ENCODE results near the gene TANC2.
A peak's percentile ranks its signal among the peaks of the same experiment; 100 is the strongest.

TANC2 gene

GRCh38 chr17:62965686-62966425 lies at the start of gene TANC2:
TANC2 (plus strand) TSS chr17:62966235; CDS start chr17:63009560, 43,325 bp downstream.
- peak; percentile 68 for DNase-seq

GRCh38 chr17:62916684-62917571 lies 49.1 kb upstream of the TANC2 start:
- no peak for DNase-seq

DNA sequence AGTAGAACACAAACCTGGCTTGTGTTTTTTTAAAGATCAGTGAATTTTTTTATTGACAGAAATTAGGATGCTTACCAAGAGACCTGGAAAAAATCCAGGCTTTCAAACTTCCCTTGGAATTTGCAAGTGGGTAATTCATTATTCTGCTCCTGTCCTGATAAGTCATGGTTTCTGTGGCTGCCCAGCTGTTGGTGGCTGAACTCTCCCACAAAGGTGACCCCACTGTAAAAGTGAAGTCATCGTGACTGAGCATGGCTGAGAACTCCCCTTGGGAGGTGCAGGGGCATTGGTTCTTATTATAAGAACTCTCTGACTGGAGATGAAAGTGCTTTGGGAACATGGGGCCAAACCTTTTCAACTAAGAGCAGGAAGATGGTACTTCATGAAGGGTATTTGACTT lies 46.6 kb upstream of the TANC2 start:
- no peak for DNase-seq

DNA sequence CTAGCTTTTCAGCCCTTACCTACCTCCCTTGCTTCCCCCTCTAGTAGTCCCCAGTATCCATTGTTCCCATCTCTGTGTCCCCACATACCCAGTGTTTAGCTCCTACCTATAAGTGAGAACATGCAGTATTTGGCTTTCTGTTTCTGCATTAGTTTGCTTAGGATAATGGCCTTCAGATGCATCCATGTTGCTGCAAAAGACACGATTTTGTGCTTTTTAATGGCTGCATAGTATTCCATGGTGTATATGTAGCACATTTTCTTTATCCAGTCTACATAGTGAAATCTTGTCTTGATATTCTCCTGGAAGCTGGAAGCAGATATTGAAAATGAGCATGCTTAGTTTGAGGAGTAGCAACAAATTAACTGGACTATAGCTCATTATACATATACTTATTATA lies 45.7 kb upstream of the TANC2 start:
- DNase-seq, result no peak

DNA sequence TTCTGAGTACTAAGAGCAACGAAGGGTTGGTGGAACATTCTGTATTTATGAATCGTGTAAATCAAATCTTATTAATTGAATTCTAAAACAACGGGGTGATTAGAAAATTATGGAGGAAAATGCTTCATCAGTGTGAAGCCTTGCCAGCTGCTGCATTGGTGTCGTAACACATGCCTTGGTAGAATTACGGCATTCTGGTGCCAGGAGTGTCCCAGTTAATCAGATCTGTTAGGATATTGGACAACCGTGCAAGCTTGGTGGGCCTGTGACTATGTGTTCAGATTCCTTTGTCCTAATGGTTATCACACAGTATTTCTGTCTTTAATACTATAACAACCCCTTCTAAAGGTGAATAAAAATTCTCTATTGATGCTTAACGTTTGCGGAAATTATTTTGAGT lies 44.2 kb upstream of the TANC2 start:
- DNase-seq, result no peak

DNA sequence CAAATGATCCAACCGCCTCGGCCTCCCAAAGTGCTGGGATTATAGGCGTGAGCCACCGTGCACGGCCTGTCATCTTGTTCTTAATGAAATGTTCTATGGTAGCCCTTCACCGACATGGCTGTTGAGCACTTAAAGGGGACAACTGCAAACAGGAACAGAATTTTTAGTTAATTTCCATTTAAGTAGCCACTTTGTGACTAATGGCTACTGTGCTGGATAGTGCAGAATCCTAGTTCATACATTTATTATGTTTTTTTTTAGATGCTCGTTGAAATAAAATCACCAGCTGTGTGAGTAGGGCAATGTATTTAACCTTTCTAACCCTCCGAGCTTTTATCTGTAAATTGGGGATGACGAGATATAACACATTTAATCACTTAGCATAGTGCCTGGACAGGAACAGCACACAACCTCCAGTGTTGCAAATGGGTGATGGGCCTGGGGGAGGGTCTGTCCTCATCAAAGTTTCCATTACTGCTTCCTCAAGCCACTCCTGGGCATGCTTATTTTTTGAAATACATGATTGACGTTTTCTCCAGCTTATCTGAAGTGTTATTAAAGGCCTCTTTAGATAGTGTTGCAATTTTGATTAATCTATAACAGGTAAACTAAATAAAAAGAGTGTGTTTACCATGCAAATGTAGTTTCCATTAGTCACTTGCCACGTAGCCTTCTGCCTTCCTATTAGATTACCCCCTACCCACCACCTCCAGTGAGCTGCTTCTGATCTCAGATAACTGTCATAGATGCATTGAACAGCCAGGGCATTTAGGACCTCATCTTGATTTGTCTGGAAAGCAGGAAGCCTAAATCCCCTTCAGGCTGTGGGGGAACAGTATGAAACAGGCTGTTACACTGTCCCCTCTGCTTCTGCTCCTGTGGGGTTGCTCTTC lies 42.5 kb upstream of the TANC2 start:
- no peak for DNase-seq

- DNase-seq, result no peak
These were observed 40.7 kb upstream of the TANC2 start for GRCh38 chr17:62925267-62925836.

DNA sequence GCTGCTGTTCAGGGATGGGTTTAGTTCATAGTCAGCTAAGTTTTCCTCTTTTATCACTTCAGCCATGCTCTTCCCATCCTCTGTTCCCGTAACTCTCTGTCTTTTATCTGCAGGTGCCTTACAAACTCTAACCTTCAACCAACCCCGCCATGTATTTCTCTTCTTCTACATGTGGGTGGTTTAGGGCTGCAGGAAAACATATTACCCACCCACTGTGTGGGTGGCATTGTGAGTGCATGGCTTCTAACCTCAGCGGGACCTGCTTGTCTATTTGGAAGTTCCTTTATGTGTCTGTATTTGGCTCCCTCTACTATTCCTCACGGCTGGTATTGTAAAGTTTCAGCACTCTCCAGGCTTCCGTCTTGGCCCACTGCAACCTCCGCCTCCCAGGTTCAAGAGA lies 39.0 kb upstream of the TANC2 start:
- no peak for DNase-seq

GRCh38 chr17:62929320-62929719 lies 36.7 kb upstream of the TANC2 start:
- DNase-seq, result no peak

- no peak for DNase-seq
These were observed 34.9 kb upstream of the TANC2 start for GRCh38 chr17:62931101-62931500.

DNA sequence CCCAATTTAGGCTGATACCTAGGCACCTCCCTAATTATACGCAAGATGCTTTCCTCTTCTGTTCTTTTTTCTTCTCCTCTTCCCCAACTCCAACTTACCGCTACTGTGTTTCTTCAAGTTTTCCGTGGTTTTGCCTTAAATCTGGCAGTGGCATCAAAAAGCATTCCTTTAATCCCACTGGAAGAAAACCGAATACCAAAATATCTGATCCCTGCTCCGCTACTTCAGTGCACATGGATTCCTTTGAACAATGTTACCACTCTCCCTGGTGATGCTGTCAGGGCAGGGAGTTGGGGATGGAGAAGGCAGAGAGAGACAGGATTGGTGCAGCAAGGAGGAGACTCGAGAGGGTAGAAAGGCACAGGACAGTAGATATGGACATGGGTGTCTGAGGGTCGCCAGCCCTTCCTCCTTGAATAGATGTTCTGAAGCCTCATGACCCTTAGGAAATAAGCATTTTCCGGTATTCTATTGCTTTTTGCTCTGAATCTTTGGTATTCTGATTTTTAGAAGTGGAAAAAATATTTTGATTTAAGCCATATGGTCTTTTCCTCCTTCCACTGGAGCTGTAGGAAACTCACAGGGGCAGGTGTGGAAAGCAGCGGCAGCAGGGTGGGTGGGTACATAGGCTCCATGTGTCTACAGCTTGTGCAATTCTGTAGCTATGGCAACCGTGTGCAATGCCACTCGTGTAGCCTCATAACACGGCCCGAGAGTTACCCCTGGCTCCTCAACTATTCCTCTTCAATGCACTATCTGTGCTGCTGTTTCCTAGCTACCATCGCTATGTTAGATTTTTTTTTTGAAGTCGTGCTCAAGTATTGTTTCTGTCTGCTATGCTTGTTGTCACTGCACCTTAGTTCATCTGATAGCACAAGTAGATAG lies 32.3 kb upstream of the TANC2 start:
- DNase-seq, result no peak

DNA sequence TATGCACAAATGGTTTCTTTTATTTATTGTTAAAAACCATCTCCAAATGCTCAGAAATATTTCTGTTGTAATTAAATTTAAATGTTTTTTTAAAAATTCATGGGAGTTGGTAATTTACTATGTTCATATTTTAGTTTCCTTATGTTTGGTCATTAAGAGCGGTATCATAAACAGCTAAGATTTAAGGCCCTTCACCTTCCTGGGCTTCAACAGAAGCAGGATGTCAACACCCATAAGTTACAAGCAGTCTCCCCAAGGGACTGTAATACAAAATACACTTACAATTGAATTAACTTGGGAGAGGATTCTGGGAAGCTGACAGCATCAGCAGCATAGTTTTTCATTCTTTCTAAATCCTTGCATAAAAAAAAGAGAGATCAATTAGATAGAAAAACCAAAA lies 30.9 kb upstream of the TANC2 start:
- no peak for DNase-seq

DNA sequence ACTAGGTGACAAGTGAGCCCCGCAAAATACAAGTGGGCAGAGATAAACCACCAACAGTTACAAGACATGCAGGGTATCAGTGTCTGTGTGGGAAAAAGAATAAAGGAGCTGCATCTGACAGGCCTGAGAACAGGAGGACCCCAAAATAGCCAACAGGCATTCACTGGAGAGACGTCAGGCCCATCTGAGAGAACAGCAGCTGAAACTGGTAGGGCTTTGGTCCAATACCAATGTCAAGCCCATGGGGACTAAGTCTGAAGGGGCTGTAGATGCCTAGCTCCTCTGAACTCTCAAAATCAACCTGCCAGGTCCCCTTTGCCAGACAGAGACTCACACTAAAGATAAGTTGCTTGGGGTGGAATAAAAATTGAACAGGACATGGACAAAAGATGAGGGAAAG lies 30.5 kb upstream of the TANC2 start:
- DNase-seq, result no peak

- DNase-seq, result no peak
These were observed 28.4 kb upstream of the TANC2 start for GRCh38 chr17:62937606-62938005.

DNA sequence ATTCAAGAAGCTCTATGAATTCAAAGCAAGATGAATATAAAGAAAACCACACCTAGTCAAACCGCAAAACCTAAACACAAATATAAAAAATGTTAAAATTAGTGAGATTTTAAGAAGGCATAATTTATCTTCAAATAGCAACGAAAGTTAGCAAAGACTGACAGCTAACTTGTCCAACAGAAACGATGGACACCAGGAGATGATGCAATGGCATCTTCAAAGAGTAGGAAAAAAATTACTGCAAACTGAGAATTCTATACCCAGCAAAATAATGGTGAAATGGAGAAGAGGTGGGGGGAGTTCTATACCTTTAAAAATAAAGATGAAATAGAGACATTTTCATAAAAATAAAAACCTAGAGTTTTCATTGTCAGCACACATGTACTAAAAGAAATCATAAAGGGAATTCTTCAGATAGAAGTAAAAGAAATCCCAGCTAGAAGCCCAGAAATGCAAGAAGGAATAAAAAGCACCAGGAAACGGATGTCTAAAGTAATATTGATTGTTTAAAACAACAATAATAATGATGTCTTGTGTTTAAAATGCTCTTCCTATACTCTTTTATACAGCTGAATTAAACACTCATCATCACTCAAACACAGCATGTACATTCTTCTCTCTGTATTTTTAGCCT lies 24.6 kb upstream of the TANC2 start:
- no peak for DNase-seq

DNA sequence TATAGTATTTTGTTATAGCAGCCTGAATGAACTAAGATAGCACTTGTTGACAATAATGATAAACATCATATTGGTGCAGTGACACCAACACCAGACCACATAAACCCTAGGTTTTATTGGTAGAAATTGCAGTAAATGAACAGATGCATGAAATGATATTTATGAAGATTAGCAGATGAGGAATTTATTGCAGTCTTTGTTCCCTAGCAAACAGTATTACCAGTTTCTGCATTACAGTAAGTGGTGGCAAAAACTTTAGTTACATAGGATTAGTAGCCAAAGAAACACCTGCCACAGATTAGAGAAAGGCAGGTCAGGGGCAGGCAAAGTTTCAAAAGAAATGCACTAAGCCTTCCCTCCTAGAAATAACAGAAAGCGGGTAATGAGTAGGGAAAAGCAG lies 17.7 kb upstream of the TANC2 start:
- DNase-seq, result no peak

DNA sequence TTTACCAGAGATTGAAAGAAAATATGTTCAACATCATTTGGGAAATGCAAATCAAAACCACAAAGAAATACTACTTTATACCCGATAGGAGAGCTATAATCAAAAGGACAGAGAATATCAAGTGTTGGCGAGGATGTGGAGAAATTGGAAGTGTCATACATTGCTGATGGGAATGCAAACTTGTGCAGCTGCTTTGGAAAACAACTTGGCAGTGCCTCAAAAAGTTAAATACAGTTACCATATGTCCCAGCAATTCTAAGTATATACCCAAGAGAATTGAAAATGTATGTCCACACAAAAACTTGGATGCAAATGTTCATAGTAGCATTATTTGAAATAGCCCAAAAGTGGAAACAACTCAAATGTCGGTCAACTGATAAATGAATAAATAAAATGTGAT lies 17.0 kb upstream of the TANC2 start:
- DNase-seq, result no peak

DNA sequence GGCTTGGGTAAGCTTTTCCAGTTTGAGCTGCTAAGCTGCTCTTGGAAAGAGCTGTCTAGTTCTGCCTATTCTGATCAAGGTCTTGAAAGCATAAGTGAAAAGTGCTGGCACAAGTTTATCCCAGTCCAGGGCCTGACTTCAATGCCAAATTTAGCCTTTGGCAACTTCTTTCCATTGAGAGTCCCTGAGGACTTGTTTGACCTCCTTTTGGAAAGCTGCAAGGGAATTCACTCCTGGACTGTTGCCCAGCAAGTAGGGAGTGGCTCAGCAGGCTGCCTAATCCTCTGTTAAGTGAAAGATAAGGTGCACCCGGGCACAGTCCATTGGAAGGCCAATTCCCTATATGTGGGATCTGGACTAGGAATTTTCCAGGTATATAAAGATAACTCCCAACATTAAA lies 16.0 kb upstream of the TANC2 start:
- no peak for DNase-seq

GRCh38 chr17:62955841-62956352 lies 10.1 kb upstream of the TANC2 start:
- DNase-seq, result no peak

DNA sequence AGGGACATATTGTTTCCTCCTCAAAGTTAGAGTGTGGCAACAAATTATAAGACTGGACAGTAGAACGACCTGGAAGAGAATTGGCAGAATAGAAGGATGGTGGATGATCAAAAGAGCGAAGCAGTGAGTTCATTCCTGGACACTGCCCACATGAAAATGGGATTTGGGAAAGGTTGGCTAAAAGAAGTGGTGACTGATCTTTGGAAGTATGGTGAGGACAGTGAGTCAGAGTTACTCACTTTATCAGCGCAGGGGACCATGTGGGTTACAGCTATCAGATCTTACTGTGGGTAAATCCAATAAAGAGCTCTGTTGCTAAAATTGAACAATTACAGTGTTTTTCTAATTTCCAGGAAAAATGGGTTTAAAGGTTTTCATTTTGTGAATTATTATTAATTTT lies 2.7 kb upstream of the TANC2 start:
- no peak for DNase-seq

DNA sequence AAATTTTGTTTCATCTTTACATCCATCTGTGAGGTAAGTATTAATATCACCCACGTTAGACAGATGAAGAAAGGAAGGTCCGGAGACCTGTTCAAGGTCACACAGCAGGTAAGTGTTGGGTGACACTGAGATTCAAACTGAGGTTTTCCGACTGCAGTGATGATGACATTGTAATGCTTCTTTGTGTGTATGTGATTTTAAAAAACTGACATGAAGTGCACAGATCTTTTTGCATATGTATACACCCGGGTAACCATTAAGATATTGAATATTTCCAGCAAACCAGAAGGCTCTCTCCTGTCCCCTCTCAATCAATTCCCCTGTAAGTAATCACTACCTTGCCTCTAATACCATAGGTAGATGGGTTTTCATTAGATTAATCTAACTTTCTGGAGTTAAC lies 1.5 kb upstream of the TANC2 start:
- DNase-seq, result no peak

Measured in stimulated activated CD4-positive, alpha-beta T cell treated with anti-CD3 and anti-CD28 coated beads, Interleukin-12 subunit alpha, Interleukin-12 subunit beta, amount 100 ng/mL, for 4 hours (primary cell).